Progenitor cell of endocrine pancreas (in vitro differentiated cells): ENCODE data around the gene SDF4. TPM values are rescaled to one million over a fixed set of nuclear protein-coding genes. Genes with fewer than 3 reads are reported as not detected.

Experiments
- DNase-seq: peaks from one replicate; pipeline ENCODE4 v3.0.0; 2021; ENCODE audit warnings: low spot score; ENCODE audit not compliant: unreplicated experiment
- H3K27ac Mint-ChIP-seq: 2 replicates; pipeline ENCODE4 v1.8.0; 2021; ENCODE audit warnings: mild to moderate bottlenecking, moderate library complexity, mixed read lengths
- H3K27me3 Mint-ChIP-seq: 2 replicates; pipeline ENCODE4 v1.8.0; 2021; ENCODE audit warnings: mixed read lengths
- H3K36me3 Mint-ChIP-seq: 2 replicates; pipeline ENCODE4 v1.8.0; 2022; ENCODE audit warnings: mixed read lengths; ENCODE audit not compliant: insufficient read depth
- H3K4me1 Mint-ChIP-seq: 2 replicates; pipeline ENCODE4 v1.8.0; 2021; ENCODE audit warnings: low read depth, mixed read lengths
- H3K4me3 Mint-ChIP-seq: 2 replicates; pipeline ENCODE4 v1.8.0; 2021; ENCODE audit warnings: low read depth, mild to moderate bottlenecking, moderate library complexity, mixed read lengths
- H3K9me3 Mint-ChIP-seq: 2 replicates; pipeline ENCODE4 v1.8.0; 2021; ENCODE audit warnings: low read depth, mixed read lengths
- CTCF ChIP-seq: fragments of 200-600 bp; sonication (generic); IDR thresholded peaks from one replicate; pipeline ENCODE4 v1.5.0; 2021; ENCODE audit warnings: antibody characterized with exemption, mild to moderate bottlenecking; ENCODE audit not compliant: unreplicated experiment
- total RNA-seq: library from RNA; stranded (reverse); gene quantifications from 2 replicates; pipeline ENCODE4 v1.2.1, GENCODE V29; 2021

Gene SDF4
- total RNA-seq, 1 donor from 2014 or later: 107 TPM

- H3K4me3 Mint-ChIP-seq: no peak overlapping the region
- no peak for DNase-seq
- H3K4me1 Mint-ChIP-seq: no peaks in the 10 kb centered on the region
- H3K27me3 Mint-ChIP-seq: no peaks in the 10 kb centered on the region
- no peaks in the 10 kb centered on the region for H3K9me3 Mint-ChIP-seq
- no peak overlapping the region for H3K27ac Mint-ChIP-seq
- H3K36me3 Mint-ChIP-seq: peaks cover 17% of the 10 kb centered on the region
- no peak for TF ChIP-seq CTCF
Observed at GRCh38 chr1:1218524-1219200, 13.1 kb downstream of the SDF4 start.

- no peak for TF ChIP-seq CTCF
- Mint-ChIP-seq H3K9me3 (no peaks in the 10 kb centered on the region), H3K4me1 (no peaks in the 10 kb centered on the region), H3K4me3 (no peak overlapping the region), H3K27me3 (no peaks in the 10 kb centered on the region), H3K36me3 (peaks cover 14% of the 10 kb centered on the region), H3K27ac (no peak overlapping the region)
- DNase-seq: no peak
Observed at GRCh38 chr1:1217621-1218523, 13.9 kb downstream of the SDF4 start.

- Mint-ChIP-seq H3K36me3 (peaks cover 12% of the 10 kb centered on the region), H3K9me3 (no peaks in the 10 kb centered on the region), H3K27ac (no peak overlapping the region), H3K27me3 (no peaks in the 10 kb centered on the region), H3K4me3 (no peak overlapping the region), H3K4me1 (no peaks in the 10 kb centered on the region)
- no peak for TF ChIP-seq CTCF
- no peak for DNase-seq
Observed at GRCh38 chr1:1216770-1217620, 14.8 kb downstream of the SDF4 start.

- no peak for DNase-seq
- no peaks in the 10 kb centered on the region for H3K9me3 Mint-ChIP-seq
- no peak overlapping the region for H3K4me3 Mint-ChIP-seq
- no peak overlapping the region for H3K27ac Mint-ChIP-seq
- H3K27me3 Mint-ChIP-seq: no peaks in the 10 kb centered on the region
- no peaks in the 10 kb centered on the region for H3K4me1 Mint-ChIP-seq
- TF ChIP-seq CTCF: no peak
- peaks cover 10% of the 10 kb centered on the region for H3K36me3 Mint-ChIP-seq
Observed at GRCh38 chr1:1215881-1216605, 15.8 kb downstream of the SDF4 start.
